ENCODE data around the gene CTPS2.

Gene CTPS2

DNA sequence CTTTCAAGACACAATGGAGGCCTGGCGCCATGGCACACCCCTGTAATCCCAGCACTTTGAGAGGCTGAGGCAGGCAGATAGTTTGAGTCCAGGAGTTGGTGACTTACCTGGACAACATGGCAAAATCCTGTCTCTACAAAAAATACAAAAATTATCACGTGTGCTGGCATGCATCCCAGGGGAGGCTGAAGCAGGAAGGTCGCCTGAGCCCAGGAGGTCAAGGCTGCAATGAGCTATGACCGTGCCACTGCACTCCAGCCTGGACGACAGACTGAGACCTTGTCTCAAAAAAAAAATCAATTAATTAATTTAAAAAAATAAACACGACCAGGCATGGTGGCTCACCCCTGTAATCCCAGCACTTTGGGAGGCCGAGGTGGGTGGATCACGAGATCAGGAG, 2.0 kb upstream of the CTPS2 start:
- DNase-seq (ENCODE audit: low read depth) = no peak

- no peak for DNase-seq (ENCODE audit: low read depth)
Measured at GRCh38 chrX:16711893-16712547, 449 bp downstream of the CTPS2 start.

GRCh38 chrX:16711219-16711811, 1.2 kb downstream of the CTPS2 start:
- DNase-seq (ENCODE audit: low read depth) = no peak

- DNase-seq (ENCODE audit: low read depth) = no peak
Measured at GRCh38 chrX:16708016-16708415, 4.5 kb downstream of the CTPS2 start.

DNA sequence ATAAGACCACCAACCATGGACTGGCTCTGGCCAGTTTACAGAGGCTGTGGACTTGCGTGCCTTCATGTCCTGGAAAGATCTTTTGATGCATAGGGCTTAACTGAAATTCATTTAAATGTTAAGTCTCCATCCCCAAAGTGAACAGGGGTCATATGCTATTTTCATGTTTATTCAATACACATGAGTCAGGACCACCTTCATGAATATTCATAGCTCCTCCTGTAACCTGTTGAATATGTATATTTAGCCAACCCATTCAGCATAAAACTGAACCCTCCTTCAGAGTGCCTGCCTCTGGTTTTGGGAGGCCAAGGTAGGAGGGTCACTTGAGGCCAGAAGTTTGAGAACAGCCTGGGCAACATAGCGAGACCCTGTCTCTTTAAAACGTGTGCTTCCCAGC, 7.1 kb downstream of the CTPS2 start:
- no peak for DNase-seq (ENCODE audit: low read depth)

GRCh38 chrX:16702700-16703599, 9.5 kb downstream of the CTPS2 start:
- no peak for DNase-seq (ENCODE audit: low read depth)

GRCh38 chrX:16700734-16701133, 11.7 kb downstream of the CTPS2 start:
- no peak for DNase-seq (ENCODE audit: low read depth)

GRCh38 chrX:16699389-16699788, 13.1 kb downstream of the CTPS2 start:
- no peak for DNase-seq (ENCODE audit: low read depth)

GRCh38 chrX:16696956-16697355, 15.5 kb downstream of the CTPS2 start:
- DNase-seq (ENCODE audit: low read depth) = no peak

- DNase-seq (ENCODE audit: low read depth) = peak; percentile 31
Measured at GRCh38 chrX:16695079-16695676, 17.3 kb downstream of the CTPS2 start.

- no peak for DNase-seq (ENCODE audit: low read depth)
Measured at GRCh38 chrX:16687514-16687913, 25.0 kb downstream of the CTPS2 start.

GRCh38 chrX:16683007-16683664, 29.3 kb downstream of the CTPS2 start:
- no peak for DNase-seq (ENCODE audit: low read depth)

DNA sequence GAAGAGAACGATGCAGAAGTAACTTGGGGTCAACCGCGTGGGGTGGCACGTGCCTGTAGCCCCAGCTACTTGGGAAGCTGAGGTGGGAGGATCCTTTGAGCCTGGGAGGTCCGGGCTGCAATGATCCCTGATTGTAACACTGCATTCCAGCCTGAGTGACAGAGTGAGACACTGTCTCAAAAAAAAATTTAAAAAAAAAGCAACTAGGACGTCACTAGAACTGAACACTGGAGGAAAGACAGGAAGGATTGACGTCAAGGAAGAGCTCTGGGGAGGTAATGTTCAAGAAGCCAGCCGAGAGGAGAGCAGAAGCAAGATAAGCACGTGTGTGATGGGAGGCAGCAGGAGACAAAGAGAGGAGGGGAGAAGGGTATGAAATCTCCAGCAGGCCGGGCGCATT, 33.8 kb downstream of the CTPS2 start:
- no peak for DNase-seq (ENCODE audit: low read depth)

DNA sequence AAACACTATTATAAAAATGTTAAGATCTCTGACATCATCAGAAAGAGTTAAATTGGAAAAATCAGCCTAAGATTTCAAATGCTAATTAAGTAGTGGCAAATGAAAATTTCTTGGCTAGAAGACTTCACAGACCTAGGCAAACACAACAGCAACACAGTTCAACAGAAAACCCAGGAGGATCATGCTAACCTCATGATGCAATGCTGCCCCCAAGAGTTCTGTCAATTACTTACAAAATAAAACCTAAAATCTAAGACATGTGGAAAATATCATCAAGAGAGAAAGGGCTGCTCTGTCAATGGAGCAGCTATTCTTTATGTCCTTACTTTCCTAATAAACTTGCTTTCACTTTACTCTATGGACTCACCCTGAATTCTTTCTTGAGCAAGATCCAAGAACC, 41.5 kb downstream of the CTPS2 start:
- no peak for DNase-seq (ENCODE audit: low read depth)

- DNase-seq (ENCODE audit: low read depth) = no peak
Measured at GRCh38 chrX:16666541-16666940, 45.9 kb downstream of the CTPS2 start.

DNA sequence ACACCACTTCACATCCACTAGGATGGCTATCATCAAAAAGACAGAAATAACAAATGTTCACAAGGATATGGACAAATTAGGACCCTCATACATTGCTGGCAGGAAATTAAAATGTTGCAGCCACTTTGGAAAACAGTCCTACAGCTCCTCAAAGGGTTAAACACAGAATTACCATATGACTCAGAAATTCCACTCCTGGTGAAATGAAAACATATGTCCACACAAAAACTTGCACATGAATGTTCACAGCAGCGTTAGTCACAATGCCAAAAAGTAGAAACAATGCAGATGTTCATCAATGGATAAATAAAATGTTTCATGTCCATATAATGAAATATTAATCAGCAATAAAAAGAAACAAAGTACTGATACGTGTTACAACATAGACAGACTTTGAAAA, 47.4 kb downstream of the CTPS2 start:
- no peak for DNase-seq (ENCODE audit: low read depth)

DNA sequence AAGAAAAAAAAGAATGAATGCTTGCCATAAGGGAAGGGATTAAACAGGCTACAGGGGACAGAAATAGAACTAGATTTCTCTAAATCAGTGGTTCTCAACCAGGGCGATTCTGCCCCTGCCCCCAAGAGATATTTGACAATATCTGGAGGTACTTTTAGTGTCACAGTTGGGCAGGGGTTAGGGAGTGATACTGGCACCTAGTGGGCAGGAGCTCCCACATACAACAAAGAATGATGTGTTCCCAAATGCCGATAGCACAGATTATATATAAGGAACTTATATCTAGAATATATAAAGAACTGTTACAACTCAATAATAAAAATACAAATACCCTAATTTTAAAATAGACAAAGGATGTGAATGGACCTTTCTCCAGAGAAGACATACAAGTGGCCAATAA, 47.8 kb downstream of the CTPS2 start:
- no peak for DNase-seq (ENCODE audit: low read depth)

DNA sequence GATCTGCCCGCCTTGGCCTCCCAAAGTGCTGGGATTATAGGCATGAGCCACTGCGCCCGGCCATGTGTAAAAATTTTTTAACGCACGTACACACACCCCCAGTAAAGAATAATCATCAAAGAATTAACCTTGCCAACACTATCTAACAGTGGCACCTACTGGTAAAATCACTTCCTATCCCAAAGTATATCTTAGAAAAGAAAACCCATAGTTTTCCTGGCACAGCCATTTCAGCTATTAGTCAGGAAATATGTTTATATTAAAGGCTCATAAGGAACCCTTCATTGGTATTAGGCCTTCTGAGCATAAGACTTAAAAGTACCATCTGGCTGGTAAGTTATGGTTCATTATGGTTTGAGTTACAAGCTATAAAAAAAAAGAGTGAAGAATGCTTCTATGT, 48.4 kb downstream of the CTPS2 start:
- DNase-seq (ENCODE audit: low read depth) = no peak

- DNase-seq (ENCODE audit: low read depth) = no peak
Measured at GRCh38 chrX:16662402-16662801, 50.1 kb downstream of the CTPS2 start.

GRCh38 chrX:16661495-16661894, 51.0 kb downstream of the CTPS2 start:
- no peak for DNase-seq (ENCODE audit: low read depth)

DNA sequence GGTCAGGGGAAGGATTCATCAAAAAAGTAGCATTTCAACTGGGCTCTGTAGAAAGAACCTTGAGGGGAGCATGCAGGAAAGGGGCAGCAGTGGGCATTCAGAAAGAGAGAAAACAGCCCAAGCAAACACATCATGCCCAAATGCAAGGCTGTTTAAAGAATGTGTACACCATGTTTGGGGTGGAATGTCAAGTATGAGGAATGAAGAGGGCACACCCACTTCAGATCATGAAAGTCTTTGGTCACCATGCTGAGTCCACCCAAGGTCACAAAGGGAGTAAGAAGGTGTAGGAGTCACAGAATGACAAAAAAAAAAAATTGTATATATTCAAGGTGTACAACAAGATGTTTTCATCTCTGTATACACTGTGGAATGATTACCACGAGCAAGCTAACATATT, 53.1 kb downstream of the CTPS2 start:
- DNase-seq (ENCODE audit: low read depth) = no peak

- DNase-seq (ENCODE audit: low read depth) = no peak
Measured at GRCh38 chrX:16658284-16658683, 54.2 kb downstream of the CTPS2 start.

All from stimulated activated CD8-positive, alpha-beta memory T cell treated with anti-CD3 and anti-CD28 coated beads, Interleukin-12 subunit alpha, Interleukin-12 subunit beta, amount 100 ng/mL, for 1 hour (primary cell).